IMR-90 (cell line): ENCODE measurements around the gene TTC39A. TPM values are rescaled to one million over a fixed set of nuclear protein-coding genes. Genes with fewer than 3 reads are reported as not detected.

Source experiments
- ATAC-seq: fragments of 200-7000 bp; cut with Tn5 transposase; 2 replicates; pipeline ENCODE4 v1.9.1; 2020; ENCODE audit warnings: low read depth, mild to moderate bottlenecking, moderate library complexity
- BruUV-seq: library from RNA; stranded (reverse); fragments of 400-500 nt; replicated peaks from 2 replicates; lab custom pipeline; 2021; lab: Mats Ljungman, UMichigan
- CTCF ChIA-PET: fragments of 300-600 bp; formaldehyde crosslinking; extraction: SDS; loops from one replicate; lab custom pipeline; 2021; ENCODE audit warnings: antibody characterized with exemption; lab: Yijun Ruan, JAX
- POLR2A ChIA-PET: fragments of 300-600 bp; sonication (Branson Sonifier 250); formaldehyde crosslinking; loops from one replicate; lab custom pipeline; 2022; ENCODE audit warnings: antibody characterized with exemption; ENCODE audit not compliant: unreplicated experiment; lab: Charles Lee
- DNase-seq: peaks from one replicate; pipeline ENCODE4 v3.0.0; 2013
- H2AFZ ChIP-seq: replicated peaks from 2 replicates; pipeline ENCODE3; 2013; ENCODE audit warnings: low read length, mild to moderate bottlenecking; ENCODE audit not compliant: poor library complexity
- H2AK5ac ChIP-seq: 2 replicates; pipeline ENCODE4 v1.6.1; 2013; ENCODE audit warnings: low read depth, low read length, inconsistent platforms
- H2AK9ac ChIP-seq: replicated peaks from 2 replicates; pipeline ENCODE3; 2013; ENCODE audit warnings: mild to moderate bottlenecking, low read depth, low read length, moderate library complexity; ENCODE audit not compliant: poor library complexity
- H2BK120ac ChIP-seq: 2 replicates; pipeline ENCODE4 v1.6.1; 2013; ENCODE audit warnings: low read depth, low read length, inconsistent platforms
- H2BK15ac ChIP-seq: 3 replicates; pipeline ENCODE4 v1.6.1; 2013; ENCODE audit warnings: low read depth, low read length, inconsistent platforms
- H2BK20ac ChIP-seq: 2 replicates; pipeline ENCODE4 v1.6.1; 2013; ENCODE audit warnings: low read depth, mild to moderate bottlenecking, inconsistent platforms, low read length, moderate library complexity
- H2BK5ac ChIP-seq: 2 replicates; pipeline ENCODE4 v1.6.1; 2013; ENCODE audit warnings: mild to moderate bottlenecking, low read depth, low read length, inconsistent platforms; ENCODE audit not compliant: poor library complexity, severe bottlenecking
- H3K14ac ChIP-seq: replicated peaks from 2 replicates; pipeline ENCODE4 v1.6.1; 2013; ENCODE audit warnings: low read depth, low read length, inconsistent platforms
- H3K18ac ChIP-seq: 2 replicates; pipeline ENCODE4 v1.6.1; 2013; ENCODE audit warnings: low read depth, low read length, control low read depth
- H3K23ac ChIP-seq: 2 replicates; pipeline ENCODE4 v1.6.1; 2013; ENCODE audit warnings: low read depth, low read length, inconsistent platforms
- H3K27ac ChIP-seq: 2 replicates; pipeline ENCODE4 v1.5.1; 2013; ENCODE audit warnings: mild to moderate bottlenecking, control low read depth, low read length; ENCODE audit not compliant: insufficient read depth
- H3K27me3 ChIP-seq: 2 replicates; pipeline ENCODE4 v1.6.1; 2013; ENCODE audit warnings: low read length; ENCODE audit not compliant: control insufficient read depth, insufficient read depth
- H3K36me3 ChIP-seq: 2 replicates; pipeline ENCODE4 v1.6.1; 2013; ENCODE audit warnings: low read length, mixed read lengths; ENCODE audit not compliant: control insufficient read depth, insufficient read depth
- H3K4ac ChIP-seq: 2 replicates; pipeline ENCODE4 v1.6.1; 2013; ENCODE audit warnings: low read depth, low read length, inconsistent platforms
- H3K4me1 ChIP-seq: 2 replicates; pipeline ENCODE4 v1.6.1; 2013; ENCODE audit warnings: low read length, mixed read lengths; ENCODE audit not compliant: control insufficient read depth, insufficient read depth
- H3K4me2 ChIP-seq: 2 replicates; pipeline ENCODE4 v1.6.1; 2013; ENCODE audit warnings: low read depth, mild to moderate bottlenecking, control low read depth, low read length, moderate library complexity
- H3K4me3 ChIP-seq: 2 replicates; pipeline ENCODE4 v1.5.1; 2013; ENCODE audit warnings: low read depth, mild to moderate bottlenecking, control low read depth, low read length, moderate library complexity; ENCODE audit not compliant: insufficient read depth
- H3K56ac ChIP-seq: 2 replicates; pipeline ENCODE4 v1.6.1; 2013; ENCODE audit warnings: low read length, inconsistent platforms; ENCODE audit not compliant: insufficient read depth; ENCODE audit errors: extremely low read depth
- H3K79me1 ChIP-seq, 2 experiments: 2 replicates each; pipeline ENCODE4 v1.6.1; 2013; ENCODE audit warnings: low read length in 2 of 2, inconsistent platforms in 1 of 2, low read depth in 1 of 2
- H3K9ac ChIP-seq: 2 replicates; pipeline ENCODE4 v1.6.1; 2013; ENCODE audit warnings: low read depth, low read length, control low read depth
- H3K9me1 ChIP-seq: 2 replicates; pipeline ENCODE4 v1.6.1; 2013; ENCODE audit warnings: low read length, inconsistent platforms; ENCODE audit not compliant: insufficient read depth
- H3K9me3 ChIP-seq: 2 replicates; pipeline ENCODE4 v1.6.1; 2013; ENCODE audit warnings: low read length; ENCODE audit not compliant: control insufficient read depth, insufficient read depth
- H4K20me1 ChIP-seq: 2 replicates; pipeline ENCODE4 v1.6.1; 2013; ENCODE audit warnings: low read length, inconsistent platforms; ENCODE audit not compliant: insufficient read depth
- H4K5ac ChIP-seq: 2 replicates; pipeline ENCODE4 v1.6.1; 2013; ENCODE audit warnings: mild to moderate bottlenecking, low read depth, low read length, control low read depth
- H4K8ac ChIP-seq, 2 experiments: 2 replicates each; pipeline ENCODE4 v1.6.1; 2013; ENCODE audit warnings: low read depth in 2 of 2, low read length in 2 of 2, control low read depth in 1 of 2, inconsistent platforms in 1 of 2
- H4K91ac ChIP-seq: 2 replicates; pipeline ENCODE4 v1.6.1; 2013; ENCODE audit warnings: low read depth, low read length, inconsistent platforms; ENCODE audit not compliant: insufficient read depth
- BHLHE40 ChIP-seq: fragments of 150-350 bp; IDR thresholded peaks from 2 replicates; pipeline ENCODE4 v1.6.1; 2016; ENCODE audit warnings: mild to moderate bottlenecking, low read depth, low read length
- CHD1 ChIP-seq: IDR thresholded peaks from 2 replicates; pipeline ENCODE4 v1.6.1; 2012; ENCODE audit warnings: low read depth, low read length, improper control_type of control experiment
- CTCF ChIP-seq: conservative IDR thresholded peaks from 2 replicates; pipeline ENCODE4 v1.5.1; 2012; ENCODE audit warnings: mild to moderate bottlenecking, low read depth, low read length, improper control_type of control experiment
- RFX5 ChIP-seq: IDR thresholded peaks from 2 replicates; pipeline ENCODE4 v1.8.0; 2012; ENCODE audit warnings: low read depth, mild to moderate bottlenecking, low read length, moderate library complexity
- SMC3 ChIP-seq: fragments of 150-350 bp; IDR thresholded peaks from 2 replicates; pipeline ENCODE4 v1.6.1; 2016; ENCODE audit warnings: low read depth, mild to moderate bottlenecking, antibody characterized with exemption, low read length, moderate library complexity
- WGBS, 2 experiments: methylation state at CpG; one replicate each; pipeline versions ENCODE4 v1.1.5 to v1.1.7; 2013; ENCODE audit warnings: missing lambda C conversion rate in 2 of 2; ENCODE audit not compliant: insufficient read length in 1 of 2; ENCODE audit errors: extremely low coverage in 2 of 2; 5-methylcytosine and 5-hydroxymethylcytosine counted together
- dilution Hi-C: fragments of 300-500 bp; cut with HindIII; formaldehyde crosslinking; loops from one replicate; pipeline ENCODE4 v1.14.3; 2018; ENCODE audit warnings: low sequenced_read_pairs; ENCODE audit not compliant: unreplicated experiment
- in situ Hi-C: fragments of 300-500 bp; cut with MboI; formaldehyde crosslinking; loops from 3 replicates; pipeline ENCODE4 v1.14.3; 2019; ENCODE audit warnings: low sequenced_read_pairs, inconsistent platforms, mixed read lengths
- intact Hi-C: fragments of 100-400 bp; cut with micrococcal nuclease; formaldehyde crosslinking; loops from 2 replicates; pipeline ENCODE4 v1.10.0; 2022
- polyA plus RNA-seq, 3 experiments: library from polyadenylated mRNA; depleted of rRNA; stranded (reverse); fragments of >200 nt; gene quantifications; 2 replicates each; pipeline ENCODE4 v1.2.3, GENCODE V29; 2012; ENCODE audit warnings: low replicate concordance in 1 of 3
- total RNA-seq: library from RNA; depleted of rRNA; stranded (reverse); fragments of >200 nt; gene quantifications from 2 replicates; pipeline ENCODE4 v1.2.3, GENCODE V29; 2012

TTC39A gene
- total and polyA plus RNA-seq, 2 of the 4 experiments (the other 2 are of a cell fraction), result 0.62 to 0.72 TPM

GRCh38 chr1:51330331-51331201, at the start of gene TTC39A (continued):
- TF ChIP-seq RFX5, result no peak

GRCh38 chr1:51378871-51379270, 48.5 kb upstream of the TTC39A start:
- Histone ChIP-seq H2BK20ac (no peak overlapping the region), H2AK5ac (no peak overlapping the region), H3K9ac (no peak overlapping the region), H2BK5ac (no peak overlapping the region), H3K14ac (no peak overlapping the region), H4K5ac (no peak overlapping the region), H2BK120ac (no peak overlapping the region), H3K23ac (no peak overlapping the region), H4K20me1 (no peaks in the 10 kb centered on the region), H4K8ac (no peak overlapping the region), H2BK15ac (no peak overlapping the region), H3K4me3 (no peak overlapping the region), H3K18ac (no peak overlapping the region), H3K56ac (no peak overlapping the region), H3K27ac (no peak overlapping the region), H3K4me2 (no peak overlapping the region), H3K36me3 (peaks cover 5% of the 10 kb centered on the region), H3K9me1 (no peaks in the 10 kb centered on the region), H3K4me1 (no peaks in the 10 kb centered on the region), H3K4ac (no peak overlapping the region), H3K9me3 (peaks cover 4% of the 10 kb centered on the region; the same call in 1 of the 2 replicates), H2AFZ (no peak overlapping the region), H2AK9ac (no peak overlapping the region), H3K27me3 (no peaks in the 10 kb centered on the region), H4K91ac (no peak overlapping the region), H3K79me1 (peaks cover 0 to 3% of the 10 kb centered on the region in 2 experiments; a peak in 1 of 4 replicates)
- CTCF ChIA-PET, result no interaction called here
- intact Hi-C loops, result no loop called here
- ATAC-seq (no peak), DNase-seq (peak; percentile 7)
- TF ChIP-seq CTCF (no peak), BHLHE40 (no peak), SMC3 (no peak), CHD1 (no peak)
- no TSS peak for BruUV-seq
- dilution Hi-C loops, result no loop called here
- POLR2A ChIA-PET, result no interaction called here
- in situ Hi-C loops, result no loop called here
- WGBS, 2 experiments, result 100% methylated on average over 2 of the region's 6 CpGs; no CpG with 5 or more reads in 1 of the 2 experiments
